ENCODE data around the gene SH3GLB1. TPM values are rescaled to one million over a fixed set of nuclear protein-coding genes. Genes with fewer than 3 reads are reported as not detected.

The SH3GLB1 gene
- total and polyA plus RNA-seq, 2 of the 13 experiments (the other 11 are each of a cell fraction or from before 2014, with no cell fraction given): 26.0 to 41.5 TPM

- TF ChIP-seq FOXA3 (CRISPR knock-in tag; IDR thresholded peaks at IDR 0.05): peak; percentile 61; the same call in 1 of the 2 replicates
- no peak for TF ChIP-seq SSRP1 (CRISPR knock-in tag; IDR thresholded peaks at IDR 0.05)
- 0 out of 2 replicates have a peak, but pooled peaks have one; percentile 35 for TF ChIP-seq NFYC (CRISPR knock-in tag; IDR thresholded peaks at IDR 0.05)
- no peak for TF ChIP-seq MTA1 (CRISPR knock-in tag; IDR thresholded peaks at IDR 0.05; ENCODE audit: borderline replicate concordance)
- no peak for TF ChIP-seq MXD4 (CRISPR knock-in tag; IDR thresholded peaks at IDR 0.05)
- peak; percentile 39; the same call in 1 of the 2 replicates for TF ChIP-seq THRA (CRISPR knock-in tag; IDR thresholded peaks at IDR 0.05; ENCODE audit: borderline replicate concordance)
- no peak; the same call in 1 of the 2 replicates for TF ChIP-seq RXRA (CRISPR knock-in tag; IDR thresholded peaks at IDR 0.05)
- TF ChIP-seq, protein P1, sequence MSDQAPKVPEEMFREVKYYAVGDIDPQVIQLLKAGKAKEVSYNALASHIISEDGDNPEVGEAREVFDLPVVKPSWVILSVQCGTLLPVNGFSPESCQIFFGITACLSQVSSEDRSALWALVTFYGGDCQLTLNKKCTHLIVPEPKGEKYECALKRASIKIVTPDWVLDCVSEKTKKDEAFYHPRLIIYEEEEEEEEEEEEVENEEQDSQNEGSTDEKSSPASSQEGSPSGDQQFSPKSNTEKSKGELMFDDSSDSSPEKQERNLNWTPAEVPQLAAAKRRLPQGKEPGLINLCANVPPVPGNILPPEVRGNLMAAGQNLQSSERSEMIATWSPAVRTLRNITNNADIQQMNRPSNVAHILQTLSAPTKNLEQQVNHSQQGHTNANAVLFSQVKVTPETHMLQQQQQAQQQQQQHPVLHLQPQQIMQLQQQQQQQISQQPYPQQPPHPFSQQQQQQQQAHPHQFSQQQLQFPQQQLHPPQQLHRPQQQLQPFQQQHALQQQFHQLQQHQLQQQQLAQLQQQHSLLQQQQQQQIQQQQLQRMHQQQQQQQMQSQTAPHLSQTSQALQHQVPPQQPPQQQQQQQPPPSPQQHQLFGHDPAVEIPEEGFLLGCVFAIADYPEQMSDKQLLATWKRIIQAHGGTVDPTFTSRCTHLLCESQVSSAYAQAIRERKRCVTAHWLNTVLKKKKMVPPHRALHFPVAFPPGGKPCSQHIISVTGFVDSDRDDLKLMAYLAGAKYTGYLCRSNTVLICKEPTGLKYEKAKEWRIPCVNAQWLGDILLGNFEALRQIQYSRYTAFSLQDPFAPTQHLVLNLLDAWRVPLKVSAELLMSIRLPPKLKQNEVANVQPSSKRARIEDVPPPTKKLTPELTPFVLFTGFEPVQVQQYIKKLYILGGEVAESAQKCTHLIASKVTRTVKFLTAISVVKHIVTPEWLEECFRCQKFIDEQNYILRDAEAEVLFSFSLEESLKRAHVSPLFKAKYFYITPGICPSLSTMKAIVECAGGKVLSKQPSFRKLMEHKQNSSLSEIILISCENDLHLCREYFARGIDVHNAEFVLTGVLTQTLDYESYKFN (CRISPR knock-in tag; conservative IDR thresholded peaks at IDR 0.05): 0 out of 2 replicates have a peak, but pooled peaks have one; percentile 31
- TF ChIP-seq ZNF772 (CRISPR knock-in tag; IDR thresholded peaks at IDR 0.05): 0 out of 2 replicates have a peak, but pooled peaks have one; percentile 26
- TF ChIP-seq ZKSCAN1 (IDR thresholded peaks at IDR 0.05; ENCODE audit: low read length): 0 out of 2 replicates have a peak, but pooled peaks have one; percentile 51
- TF ChIP-seq ELF3 (CRISPR knock-in tag; IDR thresholded peaks at IDR 0.05): peak; percentile 33; the same call in 1 of the 2 replicates
- no peak for TF ChIP-seq ZSCAN22 (CRISPR knock-in tag; IDR thresholded peaks at IDR 0.05)
- no peak for TF ChIP-seq ZSCAN30 (CRISPR knock-in tag; IDR thresholded peaks at IDR 0.05)
- TF ChIP-seq ZNF224 (CRISPR knock-in tag; IDR thresholded peaks at IDR 0.05): no peak
- TF ChIP-seq SOX13 (IDR thresholded peaks at IDR 0.05): no peak
- peak in 1 of 2 experiments; percentile 30; a peak in 1 of 4 replicates for TF ChIP-seq SOX13 (CRISPR knock-in tag; conservative IDR thresholded peaks at IDR 0.05 in 1 of 2, IDR thresholded peaks at IDR 0.05 in 1 of 2)
- TF ChIP-seq ZNF18 (CRISPR knock-in tag; IDR thresholded peaks at IDR 0.05; ENCODE audit: insufficient replicate concordance): no peak
- peak; percentile 58 for TF ChIP-seq ZNF644 (CRISPR knock-in tag; IDR thresholded peaks at IDR 0.05; ENCODE audit: low read depth)
- TF ChIP-seq FOSL2 (CRISPR knock-in tag; IDR thresholded peaks at IDR 0.05): peak; percentile 49
- TF ChIP-seq FOXP4 (CRISPR knock-in tag; IDR thresholded peaks at IDR 0.05): 0 out of 2 replicates have a peak, but pooled peaks have one; percentile 34
- TF ChIP-seq HDAC2 (CRISPR knock-in tag; IDR thresholded peaks at IDR 0.05): peak; percentile 51; the same call in 1 of the 2 replicates
- TF ChIP-seq ASH2L (IDR thresholded peaks at IDR 0.05; ENCODE audit: insufficient read length, low read depth, low read length): no peak
Observed at GRCh38 chr1:86758570-86758969, 54.2 kb downstream of the SH3GLB1 start (continued).
